GM19035 (cell line): Measurements from ENCODE around the gene FFAR3.

Source experiments
- ATAC-seq: cut with Tn5 transposase; IDR thresholded peaks from one replicate; pipeline ENCODE4 v1.9.1; 2021; ENCODE audit not compliant: unreplicated experiment

FFAR3 gene

DNA sequence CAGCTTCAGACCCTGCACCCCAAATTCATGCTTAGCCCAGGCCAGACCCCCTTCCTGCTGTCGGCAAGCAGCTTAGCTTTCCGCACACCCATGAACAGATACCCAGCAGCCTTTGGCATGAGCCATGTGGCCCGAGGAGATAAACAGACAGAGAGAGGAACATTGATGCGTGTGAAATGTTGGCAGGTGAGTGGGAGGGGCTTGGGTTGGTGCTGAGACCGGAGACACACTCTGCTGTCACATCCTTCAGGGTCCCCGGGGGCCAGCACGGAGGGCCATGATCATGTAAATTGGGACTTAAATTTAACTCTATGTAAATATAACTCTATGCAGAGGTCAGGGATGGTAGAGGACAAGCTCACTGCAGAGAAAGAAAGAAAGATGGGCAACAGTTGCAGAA, 27.8 kb upstream of the FFAR3 start:
- ATAC-seq = peak; percentile 49

- ATAC-seq = no peak
These were observed 26.6 kb upstream of the FFAR3 start for GRCh38 chr19:35331551-35332214.

DNA sequence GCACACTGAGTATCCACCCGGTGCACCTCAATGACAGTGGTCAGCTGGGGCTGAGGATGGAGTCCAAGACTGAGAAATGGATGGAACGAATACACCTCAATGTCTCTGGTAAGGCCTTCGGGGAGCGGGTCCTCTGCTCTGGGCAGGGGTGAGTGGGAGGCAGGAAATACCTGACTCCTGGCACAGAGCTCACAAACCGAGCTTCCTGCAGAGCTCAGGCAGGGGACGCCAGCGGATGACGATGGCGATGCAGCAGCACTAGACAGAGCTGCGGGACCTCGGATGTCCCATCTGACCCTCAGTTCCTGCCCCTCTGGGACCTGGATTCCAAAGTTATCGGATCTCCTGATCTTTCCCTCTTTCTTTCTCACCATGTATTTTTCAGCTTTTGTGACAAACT, 25.4 kb upstream of the FFAR3 start:
- ATAC-seq = no peak

DNA sequence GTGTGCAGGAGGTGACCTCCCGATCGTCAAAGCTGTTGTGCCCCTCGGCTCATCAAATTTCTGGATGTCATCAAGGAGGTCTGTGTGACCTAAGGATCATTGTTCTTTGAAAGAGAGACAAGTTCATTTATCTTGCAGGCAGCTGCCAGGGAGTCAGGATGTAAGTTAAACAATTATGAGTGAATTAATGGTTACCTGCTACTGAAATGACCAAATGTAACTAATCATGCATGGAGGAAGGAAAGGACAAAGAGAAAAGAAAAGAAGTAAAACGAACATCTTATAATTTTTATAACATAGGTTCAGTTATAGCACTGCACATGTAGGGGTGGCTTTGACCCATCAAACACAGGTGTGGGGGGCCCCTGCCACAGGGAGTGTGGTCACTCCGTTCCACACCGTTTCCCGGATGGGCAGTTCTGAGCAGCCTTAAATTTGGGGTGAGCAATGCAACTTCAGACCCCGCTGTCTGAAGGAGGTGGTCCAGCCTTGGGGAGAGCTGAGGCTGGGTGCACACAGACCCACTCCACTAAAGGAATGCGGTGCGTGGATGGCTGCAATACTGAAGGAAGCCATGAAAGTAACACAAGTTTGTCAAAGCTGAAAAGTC, 24.0 kb upstream of the FFAR3 start:
- ATAC-seq = no peak

DNA sequence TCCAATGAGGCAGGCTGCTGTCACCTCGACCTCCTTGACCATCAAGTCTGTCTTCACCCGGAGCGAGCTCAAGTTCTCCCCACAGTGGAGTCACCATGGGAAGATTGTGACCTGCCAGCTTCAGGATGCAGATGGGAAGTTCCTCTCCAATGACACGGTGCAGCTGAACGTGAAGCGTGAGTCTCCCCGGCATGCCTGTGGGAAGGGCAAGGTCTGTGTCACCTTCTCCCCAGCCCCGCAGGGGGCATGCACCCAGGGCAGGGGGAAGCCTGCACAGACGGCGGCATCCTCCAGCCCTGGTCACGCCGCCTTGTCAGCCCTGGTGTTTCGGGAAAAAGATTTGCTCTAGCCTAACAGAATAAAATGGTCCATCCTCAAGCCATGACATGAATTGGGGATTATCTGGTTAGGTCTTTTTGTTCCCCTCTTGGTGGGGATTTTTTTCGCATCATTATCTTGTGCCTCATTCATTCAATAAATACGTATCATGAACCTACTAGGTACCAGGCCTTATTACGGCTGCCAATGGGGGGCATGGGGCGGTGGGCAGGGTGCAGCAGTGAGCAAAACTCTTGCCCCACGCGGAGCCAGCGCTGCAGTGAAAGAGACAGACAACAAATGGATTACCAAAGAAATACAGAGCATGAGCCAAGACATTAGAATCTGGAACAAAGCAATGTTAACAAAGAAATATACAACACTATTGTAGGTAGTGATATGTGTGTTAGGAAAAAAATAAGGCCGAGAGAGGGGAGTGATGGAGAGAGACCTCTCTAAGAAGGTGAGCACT, 21.9 kb upstream of the FFAR3 start:
- ATAC-seq = no peak

DNA sequence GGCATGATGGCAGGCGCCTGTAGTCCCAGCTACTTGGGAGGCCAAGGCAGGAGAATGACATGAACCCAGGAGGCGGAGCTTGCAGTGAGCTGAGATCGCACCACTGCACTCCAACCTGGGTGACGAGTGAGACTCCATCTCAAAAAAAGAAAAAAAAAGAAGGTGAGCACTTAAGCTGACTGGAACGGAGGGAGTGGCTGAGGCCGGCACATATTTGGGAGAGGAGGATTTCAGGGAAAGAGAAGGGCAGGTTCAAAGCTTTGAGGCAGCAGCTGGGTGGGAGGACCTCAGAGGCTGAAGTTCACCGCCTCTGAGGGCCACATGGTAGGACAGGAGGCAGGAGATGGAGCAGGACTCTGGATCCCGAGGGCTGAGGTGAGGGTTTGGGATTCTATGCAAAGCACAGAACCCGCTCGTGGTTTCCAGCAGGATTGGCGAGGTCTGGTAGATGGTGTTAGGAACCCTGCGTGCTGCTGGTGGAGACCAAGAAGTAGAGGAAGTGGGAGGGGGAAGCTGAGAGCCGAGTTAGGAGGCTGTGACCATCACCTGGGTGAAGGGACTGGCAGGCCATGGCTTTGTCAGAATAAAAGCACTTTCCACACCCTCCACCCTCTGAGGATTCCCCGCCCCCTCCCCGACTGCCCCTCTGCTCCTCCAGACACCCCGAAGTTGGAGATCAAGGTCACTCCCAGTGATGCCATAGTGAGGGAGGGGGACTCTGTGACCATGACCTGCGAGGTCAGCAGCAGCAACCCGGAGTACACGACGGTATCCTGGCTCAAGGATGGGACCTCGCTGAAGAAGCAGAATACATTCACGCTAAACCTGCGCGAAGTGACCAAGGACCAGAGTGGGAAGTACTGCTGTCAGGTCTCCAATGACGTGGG, 20.9 kb upstream of the FFAR3 start:
- ATAC-seq = no peak

DNA sequence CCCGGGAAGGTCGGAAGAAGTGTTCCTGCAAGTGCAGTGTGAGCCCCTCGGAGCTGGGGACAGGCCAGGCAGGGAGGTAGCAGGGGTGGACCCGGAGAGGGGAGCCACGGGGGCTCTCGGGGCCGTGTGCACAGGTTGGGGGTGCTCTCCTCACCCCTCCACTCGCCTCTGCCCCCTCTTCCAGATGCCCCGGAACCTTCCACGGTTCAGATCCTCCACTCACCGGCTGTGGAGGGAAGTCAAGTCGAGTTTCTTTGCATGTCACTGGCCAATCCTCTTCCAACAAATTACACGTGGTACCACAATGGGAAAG, 20.3 kb upstream of the FFAR3 start:
- no peak for ATAC-seq

DNA sequence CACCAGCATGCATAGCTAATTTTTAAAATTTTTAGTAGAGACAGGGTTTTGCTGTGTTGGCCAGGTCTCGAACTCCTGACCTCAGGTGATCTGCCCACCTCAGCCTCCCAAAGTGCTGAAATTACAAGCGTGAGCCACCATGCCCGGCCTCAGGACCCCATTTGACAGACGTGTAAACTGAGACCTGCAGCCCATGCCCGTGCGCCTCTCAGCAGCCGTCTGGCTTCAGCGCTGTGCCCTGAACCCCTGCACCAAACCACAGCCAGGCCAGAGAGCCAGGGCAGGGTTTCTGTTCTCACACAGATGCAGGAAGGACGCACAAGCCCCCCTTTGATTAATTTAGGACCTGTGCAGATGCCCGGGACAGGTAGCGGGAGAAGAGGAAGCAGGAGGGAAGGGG, 17.8 kb upstream of the FFAR3 start:
- no peak for ATAC-seq

GRCh38 chr19:35341006-35341405, 17.3 kb upstream of the FFAR3 start:
- no peak for ATAC-seq

DNA sequence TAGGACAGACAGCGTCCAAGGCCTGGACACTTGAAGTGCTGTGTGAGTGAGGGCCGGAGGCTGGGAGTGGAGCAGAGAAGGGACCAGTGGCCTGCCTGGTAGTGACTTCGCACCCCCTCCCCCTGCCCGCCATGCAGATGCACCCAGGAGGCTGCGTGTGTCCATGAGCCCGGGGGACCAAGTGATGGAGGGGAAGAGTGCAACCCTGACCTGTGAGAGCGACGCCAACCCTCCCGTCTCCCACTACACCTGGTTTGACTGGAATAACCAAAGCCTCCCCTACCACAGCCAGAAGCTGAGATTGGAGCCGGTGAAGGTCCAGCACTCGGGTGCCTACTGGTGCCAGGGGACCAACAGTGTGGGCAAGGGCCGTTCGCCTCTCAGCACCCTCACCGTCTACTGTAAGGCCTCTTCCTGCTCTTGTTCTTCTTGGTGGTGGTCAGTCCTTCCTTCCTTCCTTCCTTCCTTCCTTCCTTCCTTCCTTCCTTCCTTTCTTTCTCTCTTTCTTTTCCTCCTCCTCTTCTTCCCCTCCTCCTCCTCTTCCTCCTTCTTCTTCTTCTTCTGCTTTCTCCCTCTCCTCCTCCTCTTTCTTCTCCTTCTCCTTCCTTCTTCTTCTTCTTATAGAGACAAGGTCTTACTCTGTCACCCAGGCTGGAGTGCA, 16.6 kb upstream of the FFAR3 start:
- ATAC-seq = no peak

DNA sequence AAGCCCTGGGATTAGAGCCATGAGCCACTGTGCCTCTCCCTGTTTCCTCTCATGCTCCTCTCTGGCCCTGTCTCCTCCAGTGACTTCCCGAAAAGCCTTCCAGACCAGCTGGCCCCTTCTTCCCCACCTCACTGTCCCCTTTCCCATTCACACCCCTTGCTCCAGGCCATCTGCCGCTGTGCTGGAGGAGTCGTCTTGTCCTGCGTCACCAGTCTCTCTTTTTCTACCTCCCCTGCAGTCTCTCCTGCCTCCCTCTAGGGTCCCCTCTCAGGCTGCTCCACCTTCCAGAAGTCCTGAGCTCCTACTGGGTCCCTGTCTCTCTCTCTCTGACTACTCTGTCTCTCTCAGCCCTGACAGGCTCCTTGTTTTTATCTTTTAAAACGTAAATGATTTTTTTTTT, 15.8 kb upstream of the FFAR3 start:
- ATAC-seq = no peak

GRCh38 chr19:35344511-35345031, 13.7 kb upstream of the FFAR3 start:
- ATAC-seq = no peak

DNA sequence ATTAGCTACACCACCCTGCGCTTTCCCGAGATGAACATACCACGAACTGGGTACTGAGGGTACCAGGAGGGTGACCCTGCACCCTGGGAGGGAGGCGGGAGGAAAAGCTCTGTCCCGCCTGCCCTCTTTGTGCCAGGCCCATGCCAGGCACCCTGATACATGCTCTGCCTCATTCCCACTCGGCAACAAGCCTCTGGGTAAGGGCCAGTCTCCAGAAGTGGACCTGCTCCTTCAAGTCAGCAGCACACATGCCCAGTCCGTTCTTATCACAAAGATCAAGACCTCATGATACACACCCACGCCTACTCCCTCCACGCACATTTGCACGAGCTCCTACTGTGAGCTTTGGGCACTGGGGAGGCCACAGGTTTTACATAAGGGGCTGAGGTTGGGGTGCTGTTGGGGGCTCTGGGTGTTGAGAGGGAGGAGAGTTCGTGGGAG, 12.6 kb upstream of the FFAR3 start:
- no peak for ATAC-seq

DNA sequence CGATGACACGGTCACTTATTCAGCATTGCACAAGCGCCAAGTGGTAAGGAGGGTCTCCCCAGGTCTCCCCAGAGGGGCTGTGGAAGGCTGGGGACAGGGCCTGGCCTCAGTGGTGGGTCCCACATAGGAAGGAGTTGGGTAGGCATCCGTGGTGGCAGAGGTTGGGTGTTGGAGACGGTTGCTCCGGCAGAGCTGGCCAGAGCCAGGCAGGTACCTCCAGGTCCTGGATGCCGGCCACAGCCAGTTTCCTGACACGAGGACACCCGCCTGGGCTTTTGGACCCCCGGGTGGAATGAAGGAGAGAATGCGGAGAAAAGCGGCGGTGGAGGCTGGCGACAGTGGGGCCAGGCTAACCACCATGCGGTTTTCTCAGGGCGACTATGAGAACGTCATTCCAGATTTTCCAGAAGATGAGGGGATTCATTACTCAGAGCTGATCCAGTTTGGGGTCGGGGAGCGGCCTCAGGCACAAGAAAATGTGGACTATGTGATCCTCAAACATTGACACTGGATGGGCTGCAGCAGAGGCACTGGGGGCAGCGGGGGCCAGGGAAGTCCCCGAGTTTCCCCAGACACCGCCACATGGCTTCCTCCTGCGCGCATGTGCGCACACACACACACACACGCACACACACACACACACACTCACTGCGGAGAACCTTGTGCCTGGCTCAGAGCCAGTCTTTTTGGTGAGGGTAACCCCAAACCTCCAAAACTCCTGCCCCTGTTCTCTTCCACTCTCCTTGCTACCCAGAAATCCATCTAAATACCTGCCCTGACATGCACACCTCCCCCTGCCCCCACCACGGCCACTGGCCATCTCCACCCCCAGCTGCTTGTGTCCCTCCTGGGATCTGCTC, 11.8 kb upstream of the FFAR3 start:
- ATAC-seq = peak; percentile 33

DNA sequence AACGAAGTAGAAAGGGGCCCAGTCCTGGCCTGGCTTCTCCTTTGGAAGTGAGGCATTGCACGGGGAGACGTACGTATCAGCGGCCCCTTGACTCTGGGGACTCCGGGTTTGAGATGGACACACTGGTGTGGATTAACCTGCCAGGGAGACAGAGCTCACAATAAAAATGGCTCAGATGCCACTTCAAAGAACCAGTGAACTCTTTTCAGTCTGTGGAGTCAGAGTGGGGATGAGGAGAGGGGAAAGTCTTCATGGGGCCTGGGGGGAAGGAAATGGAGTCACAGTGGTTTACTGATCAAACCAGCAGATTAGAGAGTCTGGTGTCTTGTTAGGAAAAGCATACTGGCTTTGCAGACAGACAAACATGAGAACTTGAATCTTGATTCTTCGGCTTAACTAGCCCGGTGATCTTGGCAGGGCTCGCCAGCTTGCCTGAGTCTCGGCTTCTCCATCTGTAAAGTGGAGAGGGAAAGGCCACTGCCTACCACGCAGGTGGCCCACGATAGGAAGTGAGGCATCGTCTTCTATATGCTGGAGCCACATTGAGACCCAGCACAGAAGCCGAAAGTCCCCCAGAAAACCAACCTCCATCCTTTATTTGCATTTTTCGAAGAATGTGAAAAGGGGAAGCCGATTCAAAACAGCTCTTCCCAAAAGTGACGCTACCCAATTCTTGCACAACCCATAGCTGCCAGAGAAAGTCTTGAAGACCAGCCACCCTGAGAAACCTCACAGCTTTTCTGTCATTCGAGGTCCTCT, 10.9 kb upstream of the FFAR3 start, which contains the start of gene FFAR1:
FFAR1 (plus strand) TSS at position 732 of the 759 bp plus-strand sequence. CDS start 3,650 bp downstream, outside the sequence.
- peak; percentile 55 for ATAC-seq

DNA sequence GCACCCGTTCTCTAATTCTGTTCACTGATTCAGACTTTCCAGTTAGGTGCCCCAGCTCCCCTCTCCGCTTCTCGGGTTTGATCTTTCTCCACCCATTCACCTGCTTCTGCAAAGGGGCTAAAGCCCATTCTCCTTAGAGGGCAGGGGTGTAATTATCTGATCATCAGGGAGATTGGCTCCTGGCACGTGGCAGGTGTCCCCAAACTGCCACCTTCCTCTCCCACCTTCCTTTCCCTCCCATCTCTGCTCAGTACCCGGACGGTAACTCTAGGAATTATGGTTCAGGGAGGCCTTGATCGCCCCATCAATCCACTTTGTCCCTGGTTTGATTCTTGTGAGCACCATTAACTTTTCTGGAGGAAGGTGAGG, 10.3 kb upstream of the FFAR3 start:
- ATAC-seq = no peak

DNA sequence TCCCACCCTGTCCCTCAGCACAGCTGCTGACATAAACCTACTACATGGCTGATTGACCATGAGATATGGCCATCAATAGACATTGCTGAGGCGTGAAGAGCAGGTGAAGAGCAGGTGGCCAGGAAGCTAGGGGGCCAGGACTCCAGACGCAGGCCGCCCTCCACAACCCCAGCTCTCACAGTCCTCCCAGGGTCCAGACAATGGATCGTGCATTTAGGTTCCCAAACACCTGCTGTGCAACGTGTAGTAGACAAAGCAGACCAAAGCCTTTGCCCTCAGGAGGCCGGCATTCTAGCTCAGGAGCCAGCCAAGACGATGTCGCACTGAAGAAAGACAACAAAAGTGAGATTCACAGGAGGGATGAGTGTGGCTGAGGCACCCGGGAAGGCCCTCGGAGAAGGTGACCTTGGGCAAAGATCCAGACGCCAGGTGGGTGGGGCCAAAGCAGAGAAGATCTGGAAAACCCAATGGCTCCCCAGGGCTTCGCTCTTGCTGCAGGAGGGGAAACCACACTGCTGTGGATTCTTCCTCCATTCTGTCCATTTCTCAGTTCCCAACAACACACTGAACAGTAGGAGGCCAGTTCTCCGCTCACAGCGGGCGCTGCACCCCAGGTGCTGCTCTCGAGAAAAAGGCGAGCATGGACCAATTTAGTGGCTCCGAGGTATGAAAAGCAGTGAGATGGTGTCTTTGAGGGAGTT, 9.2 kb upstream of the FFAR3 start:
- no peak for ATAC-seq
